ENCODE measurements around the gene ATP10B.

- TF ChIP-seq CTCF (IDR thresholded peaks at IDR 0.05) (no peak), POLR2A (IDR thresholded peaks at IDR 0.05) (no peak)
Measured at GRCh38 chr5:160573318-160573717, 278.7 kb downstream of the ATP10B start.
